Measurements from ENCODE around the gene VAC14.

The VAC14 gene

DNA sequence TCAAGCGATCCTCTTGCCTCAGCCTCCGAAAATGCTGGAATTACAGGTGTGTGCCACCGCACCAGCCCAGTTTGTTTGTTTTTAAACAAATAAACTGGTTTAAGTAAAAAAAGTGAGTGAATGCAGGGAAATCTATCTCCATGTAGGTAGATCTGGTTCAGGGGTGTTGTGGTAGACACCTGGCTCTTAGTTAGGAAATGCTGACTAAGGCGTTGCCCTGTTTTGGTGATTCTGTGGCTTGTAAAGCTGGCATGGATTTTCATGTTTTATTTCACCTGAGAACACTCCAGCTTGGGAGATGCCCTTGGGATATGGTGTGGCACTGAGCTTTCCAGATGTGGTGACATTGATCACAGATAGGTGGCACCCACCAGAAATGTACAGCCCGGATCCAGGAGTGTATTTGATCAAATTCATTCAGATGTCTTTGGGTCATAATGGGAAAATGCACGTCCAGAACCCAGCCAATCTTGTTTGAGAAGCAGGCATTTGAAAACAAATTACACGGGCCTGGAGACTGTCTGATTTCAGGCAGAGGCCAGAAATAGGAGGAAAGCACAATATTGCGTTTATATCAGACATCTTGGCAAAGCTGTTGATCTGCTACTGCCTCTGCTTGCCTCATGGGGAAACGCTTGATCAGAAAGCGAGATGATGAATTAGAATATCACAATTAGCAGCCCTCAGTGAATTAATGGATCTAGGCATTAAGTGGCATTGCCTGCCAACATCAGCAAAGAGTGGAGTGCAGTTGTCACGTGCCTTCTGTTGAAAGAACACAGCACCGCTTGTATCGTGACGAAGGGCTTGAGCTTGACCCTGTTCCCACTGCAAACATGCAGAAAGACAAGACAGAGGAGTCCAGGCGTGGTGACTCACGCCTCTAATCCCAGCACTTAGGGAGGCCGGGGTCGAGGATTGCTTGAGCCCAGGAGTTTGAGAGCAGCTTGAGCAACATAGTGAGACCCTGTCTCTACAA is 161.9 kb downstream of the VAC14 start:
- Mint-ChIP-seq H3K4me3 (no peak overlapping the region), H3K27me3 (no peaks in the 10 kb centered on the region), H3K27ac (no peak overlapping the region), H3K36me3 (ENCODE audit: low read depth) (no peaks in the 10 kb centered on the region), H3K9me3 (no peaks in the 10 kb centered on the region), H3K4me1 (ENCODE audit: low read depth) (no peaks in the 10 kb centered on the region)
- no peak for DNase-seq
